HG03442 (cell line): ENCODE measurements around the gene CYP26B1.
"Not testable (repeated sequence)": the region's sequence is repeated elsewhere in the genome, so short reads cannot be mapped to it uniquely, and the experiment has no call there.

ENCODE experiments used
- ATAC-seq: cut with Tn5 transposase; IDR thresholded peaks from one replicate; pipeline ENCODE4 v1.9.1; 2021; ENCODE audit warnings: mild to moderate bottlenecking, moderate library complexity; ENCODE audit not compliant: unreplicated experiment

Gene CYP26B1

GRCh38 chr2:72112401-72112800 lies 35.3 kb downstream of the CYP26B1 start:
- ATAC-seq = no peak

GRCh38 chr2:72111061-72111460 lies 36.6 kb downstream of the CYP26B1 start:
- no peak for ATAC-seq

GRCh38 chr2:72109904-72110303 lies 37.8 kb downstream of the CYP26B1 start:
- no peak for ATAC-seq

- ATAC-seq = no peak
Measured at GRCh38 chr2:72109291-72109690, 38.4 kb downstream of the CYP26B1 start.

- ATAC-seq = no peak
Measured at GRCh38 chr2:72108121-72108520, 39.5 kb downstream of the CYP26B1 start.

- ATAC-seq = no peak
Measured at GRCh38 chr2:72106978-72107377, 40.7 kb downstream of the CYP26B1 start.

GRCh38 chr2:72104821-72105588 lies 42.7 kb downstream of the CYP26B1 start:
- no peak for ATAC-seq

- ATAC-seq = no peak
Measured at GRCh38 chr2:72103690-72104089, 44.0 kb downstream of the CYP26B1 start.

GRCh38 chr2:72103161-72103560 lies 44.5 kb downstream of the CYP26B1 start:
- ATAC-seq = no peak

- no peak for ATAC-seq
Measured at GRCh38 chr2:72098935-72099334, 48.7 kb downstream of the CYP26B1 start.

GRCh38 chr2:72097276-72097675 lies 50.4 kb downstream of the CYP26B1 start:
- ATAC-seq = no peak

- no peak for ATAC-seq
Measured at GRCh38 chr2:72096181-72096580, 51.5 kb downstream of the CYP26B1 start.

GRCh38 chr2:72095364-72095763 lies 52.3 kb downstream of the CYP26B1 start:
- ATAC-seq = no peak

GRCh38 chr2:72094701-72095100 lies 53.0 kb downstream of the CYP26B1 start:
- no peak for ATAC-seq

- ATAC-seq = no peak
Measured at GRCh38 chr2:72092111-72092510, 55.6 kb downstream of the CYP26B1 start.

GRCh38 chr2:72090781-72091482 lies 56.7 kb downstream of the CYP26B1 start:
- ATAC-seq = no peak

- ATAC-seq = no peak
Measured at GRCh38 chr2:72090271-72090720, 57.4 kb downstream of the CYP26B1 start.

- no peak for ATAC-seq
Measured at GRCh38 chr2:72089537-72089936, 58.1 kb downstream of the CYP26B1 start.

- ATAC-seq = no peak
Measured at GRCh38 chr2:72089028-72089427, 58.6 kb downstream of the CYP26B1 start.

GRCh38 chr2:72086871-72087633 lies 60.6 kb downstream of the CYP26B1 start:
- not testable (repeated sequence) for ATAC-seq

GRCh38 chr2:72085513-72085912 lies 62.1 kb downstream of the CYP26B1 start:
- ATAC-seq = no peak

GRCh38 chr2:72085036-72085435 lies 62.6 kb downstream of the CYP26B1 start:
- ATAC-seq = no peak
